Stimulated activated CD8-positive, alpha-beta memory T cell treated with anti-CD3 and anti-CD28 coated beads, Interleukin-12 subunit alpha, Interleukin-12 subunit beta, amount 100 ng/mL, for 1 hour (primary cell): ENCODE results near the gene NPAS3.

Source experiments
- DNase-seq: peaks from one replicate; pipeline ENCODE4 v3.0.0-alpha.2; 2020; ENCODE audit warnings: low read depth

Gene NPAS3

GRCh38 chr14:33587791-33588190 lies 649.1 kb downstream of the NPAS3 start:
- DNase-seq: no peak

- no peak for DNase-seq
These were observed 650.1 kb downstream of the NPAS3 start for GRCh38 chr14:33588771-33589170.

- no peak for DNase-seq
These were observed 650.7 kb downstream of the NPAS3 start for GRCh38 chr14:33589334-33589733.

GRCh38 chr14:33590891-33591630 lies 652.4 kb downstream of the NPAS3 start:
- no peak for DNase-seq

GRCh38 chr14:33592297-33592696 lies 653.6 kb downstream of the NPAS3 start:
- no peak for DNase-seq

GRCh38 chr14:33596211-33597080 lies 657.8 kb downstream of the NPAS3 start:
- no peak for DNase-seq

- no peak for DNase-seq
These were observed 659.9 kb downstream of the NPAS3 start for GRCh38 chr14:33598582-33598981.

GRCh38 chr14:33602396-33602795 lies 663.7 kb downstream of the NPAS3 start:
- DNase-seq: no peak

- no peak for DNase-seq
These were observed 667.9 kb downstream of the NPAS3 start for GRCh38 chr14:33606591-33606990.

- DNase-seq: no peak
These were observed 670.9 kb downstream of the NPAS3 start for GRCh38 chr14:33609582-33609981.

GRCh38 chr14:33610121-33610520 lies 671.4 kb downstream of the NPAS3 start:
- no peak for DNase-seq

GRCh38 chr14:33611405-33612196 lies 672.9 kb downstream of the NPAS3 start:
- DNase-seq: no peak

GRCh38 chr14:33612197-33612505 lies 673.5 kb downstream of the NPAS3 start:
- no peak for DNase-seq

- no peak for DNase-seq
These were observed 678.5 kb downstream of the NPAS3 start for GRCh38 chr14:33617154-33617553.

GRCh38 chr14:33618361-33619105 lies 679.9 kb downstream of the NPAS3 start:
- DNase-seq: no peak

- no peak for DNase-seq
These were observed 683.8 kb downstream of the NPAS3 start for GRCh38 chr14:33622496-33622895.

- DNase-seq: no peak
These were observed 691.1 kb downstream of the NPAS3 start for GRCh38 chr14:33629792-33630191.

GRCh38 chr14:33631021-33631420 lies 692.3 kb downstream of the NPAS3 start:
- DNase-seq: no peak

GRCh38 chr14:33631441-33631840 lies 692.8 kb downstream of the NPAS3 start:
- DNase-seq: no peak

- DNase-seq: no peak
These were observed 696.0 kb downstream of the NPAS3 start for GRCh38 chr14:33634631-33635030.

- DNase-seq: no peak
These were observed 698.0 kb downstream of the NPAS3 start for GRCh38 chr14:33636716-33637115.

GRCh38 chr14:33642080-33642479 lies 703.4 kb downstream of the NPAS3 start:
- DNase-seq: no peak
